Spleen (tissue), 7 donors: ENCODE results near the gene MRPL52.

Experiments
- CTCF ChIP-seq, 11 experiments: fragments of 200-600 bp in 7 of 11; fragments of 450-650 bp in 4 of 11; sonication (generic) in 4 of 11; IDR thresholded peaks in 8 of 11; conservative IDR thresholded peaks in 3 of 11; 1 replicate in 7 of 11; 2 replicates in 4 of 11; pipeline versions ENCODE4 v1.4.0 to v1.8.0; 2016 to 2021; ENCODE audit warnings: antibody characterized with exemption in 11 of 11, inconsistent platforms in 4 of 11, mild to moderate bottlenecking in 1 of 11
- POLR2A ChIP-seq, 3 donors: fragments of 450-650 bp; IDR thresholded peaks; one replicate each; pipeline ENCODE4 v1.5.1; 2017; ENCODE audit warnings: antibody characterized with exemption in 3 of 3, mild to moderate bottlenecking in 1 of 3
- POLR2AphosphoS5 ChIP-seq, 3 donors: sonication (generic); formaldehyde crosslinking; IDR thresholded peaks; one replicate each; pipeline ENCODE4 v1.5.1; 2017; ENCODE audit warnings: antibody characterized with exemption in 3 of 3
- donor health status: DM: no; HTN: no; CAD: no; lungs with moderate emphysema.
- donor health status: DM: no; HTN: no; CAD: no.
- donor health status: DM: no; HTN: no; CAD: no.

- no peak for TF ChIP-seq CTCF (IDR thresholded peaks at IDR 0.05 in 8 of 11, conservative IDR thresholded peaks at IDR 0.05 in 3 of 11)
- TF ChIP-seq POLR2A (IDR thresholded peaks at IDR 0.05) = no peak
- no peak for TF ChIP-seq POLR2AphosphoS5 (IDR thresholded peaks at IDR 0.05)
Measured at GRCh38 chr14:22801716-22802115, 28.0 kb upstream of the MRPL52 start.
